SK-N-DZ (cell line): ENCODE measurements around the gene ASTL.

ENCODE experiments used
- DNase-seq: peaks from one replicate; pipeline ENCODE4 v3.0.0-alpha.2; 2015; ENCODE audit warnings: low spot score

Gene ASTL

DNA sequence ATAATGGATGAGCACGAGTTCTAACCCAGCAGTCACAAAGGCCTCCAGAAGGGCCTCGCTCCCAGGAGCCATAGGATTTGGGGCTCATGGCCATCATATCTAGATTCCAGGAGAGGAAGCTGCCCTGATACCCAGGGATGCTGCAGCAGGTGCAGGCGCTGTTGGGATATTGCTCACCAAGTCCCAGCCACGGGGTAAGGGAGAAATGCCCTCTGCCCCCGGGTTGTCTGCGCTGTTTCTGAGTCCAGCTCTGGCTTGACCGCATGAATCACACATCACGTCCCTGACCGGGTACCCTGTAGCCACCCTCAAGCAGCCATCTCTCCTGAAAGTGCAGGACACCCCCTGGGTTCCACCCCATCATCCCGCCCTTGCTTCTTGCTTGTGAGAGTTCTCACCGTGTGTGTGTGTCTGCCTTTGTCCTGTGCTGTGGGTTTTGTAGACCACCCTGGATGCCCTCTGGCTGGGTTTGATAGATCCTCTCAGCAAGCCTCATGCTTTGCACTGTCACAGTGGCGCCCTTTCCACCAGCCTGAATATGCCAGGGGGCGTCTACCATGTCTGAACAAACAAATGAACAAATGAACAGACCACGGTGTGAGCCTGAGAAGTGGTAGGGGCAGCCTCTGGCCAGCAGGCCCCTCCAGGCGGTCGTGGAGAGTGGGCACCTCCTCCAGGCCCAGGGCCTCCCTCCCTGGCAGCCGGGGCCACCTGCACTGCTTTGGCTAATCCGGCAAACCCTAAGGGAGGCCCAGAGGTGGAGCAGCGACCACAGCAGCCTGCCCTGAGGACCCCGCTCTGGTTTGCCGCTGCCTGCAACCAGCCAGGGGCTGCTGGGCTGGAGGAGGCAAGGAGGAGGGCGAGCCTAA, 54.1 kb downstream of the ASTL start:
- no peak for DNase-seq

DNA sequence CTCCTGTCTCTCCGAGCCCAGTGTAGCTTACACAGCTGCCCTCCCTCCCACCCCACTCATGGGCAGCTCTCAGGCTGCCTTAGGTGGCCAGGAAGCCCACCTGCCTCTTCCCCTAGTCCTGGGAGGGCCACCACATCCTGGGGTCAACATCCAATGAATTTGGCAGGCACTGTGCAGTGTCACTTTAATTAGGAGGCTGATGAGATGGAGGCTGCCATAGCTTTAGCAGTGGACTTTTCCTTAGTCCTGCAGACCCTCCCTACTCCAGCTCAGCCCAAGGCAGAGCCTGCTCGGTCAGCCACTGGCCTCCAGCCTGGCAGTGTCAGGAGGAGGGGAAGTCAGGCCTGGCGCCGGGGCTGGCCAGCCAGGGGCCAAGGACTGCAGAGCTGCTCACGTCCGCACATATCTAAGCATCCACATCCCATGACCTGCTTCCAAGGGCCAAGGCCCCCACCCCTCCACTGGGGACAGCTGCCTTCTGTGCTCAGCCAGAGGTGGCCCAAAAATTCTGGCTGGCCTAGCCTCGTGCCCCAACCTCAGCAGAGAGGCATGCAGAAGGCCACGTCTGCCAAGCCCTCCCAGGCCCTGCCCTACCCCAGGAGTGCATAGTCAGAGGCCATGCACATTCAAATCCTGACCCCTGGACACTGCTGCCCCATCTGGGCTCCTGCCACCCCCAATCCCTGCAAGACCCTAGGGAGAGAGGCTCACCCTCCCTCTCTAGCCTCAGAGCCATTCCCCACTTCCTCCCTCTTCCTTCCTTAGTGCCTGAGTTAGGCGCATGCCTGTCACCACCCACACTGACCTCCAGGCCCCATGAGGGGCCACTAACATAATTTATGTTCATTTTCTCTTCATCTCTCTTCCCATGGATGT, 55.0 kb downstream of the ASTL start:
- no peak for DNase-seq

DNA sequence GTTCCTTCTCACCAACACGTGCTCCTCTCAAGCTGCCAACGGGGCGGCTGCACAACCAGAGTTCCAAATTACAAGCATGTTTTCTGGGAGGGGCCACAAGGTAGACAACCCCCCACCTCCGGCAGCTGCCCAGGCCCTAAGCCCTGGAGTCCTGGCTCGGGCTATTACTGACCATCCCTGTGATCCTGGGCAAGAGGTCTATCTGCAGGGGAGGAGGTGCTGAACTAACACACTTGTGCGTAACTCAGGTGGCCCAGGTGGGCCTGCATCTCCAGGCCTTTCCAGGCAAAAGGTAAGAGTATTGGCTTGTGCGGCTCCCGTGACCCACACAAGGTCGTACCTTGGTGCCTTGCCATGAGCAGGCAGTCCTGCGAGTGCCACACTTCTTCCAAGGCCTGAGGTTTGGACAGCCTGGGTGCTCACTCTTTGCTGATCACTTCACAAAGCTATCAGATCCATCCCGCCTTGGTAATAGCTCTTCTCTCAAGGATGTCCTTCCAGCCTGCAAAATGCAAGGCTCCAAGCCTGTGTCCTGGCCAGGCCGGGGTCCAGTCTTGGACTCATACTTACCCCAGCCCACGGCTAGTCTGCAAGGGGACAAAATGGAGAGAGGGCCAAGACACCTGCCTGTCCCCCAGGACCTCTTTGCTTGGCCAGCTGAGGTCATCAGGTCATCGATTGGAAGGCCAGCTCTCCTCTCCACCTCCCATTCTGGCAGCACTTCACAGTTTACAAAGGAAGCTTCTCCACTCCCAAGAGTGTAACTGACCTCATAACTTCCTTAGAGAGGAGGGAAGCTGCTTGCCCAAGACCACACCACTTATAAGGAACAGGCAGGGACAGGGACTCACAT, 55.9 kb downstream of the ASTL start:
- DNase-seq, result no peak

DNA sequence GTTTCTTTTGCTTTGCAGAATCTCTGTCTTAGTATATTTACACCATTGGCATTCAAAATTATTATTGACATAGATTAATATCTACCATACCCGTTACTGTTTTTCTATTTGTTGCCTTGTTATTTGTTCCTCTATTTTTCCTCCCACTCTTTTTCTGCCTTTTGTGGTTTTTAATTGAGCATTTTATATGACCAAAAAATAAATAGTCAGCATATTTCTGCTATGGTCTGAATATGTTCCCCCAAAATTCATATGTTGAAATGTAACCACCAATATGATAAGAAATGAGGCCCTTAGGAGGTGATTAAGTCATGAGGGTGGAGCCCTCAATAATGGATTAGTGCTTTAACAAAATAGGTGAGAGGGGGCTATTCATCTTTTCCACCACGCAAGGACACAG, 57.3 kb downstream of the ASTL start:
- DNase-seq, result no peak

DNA sequence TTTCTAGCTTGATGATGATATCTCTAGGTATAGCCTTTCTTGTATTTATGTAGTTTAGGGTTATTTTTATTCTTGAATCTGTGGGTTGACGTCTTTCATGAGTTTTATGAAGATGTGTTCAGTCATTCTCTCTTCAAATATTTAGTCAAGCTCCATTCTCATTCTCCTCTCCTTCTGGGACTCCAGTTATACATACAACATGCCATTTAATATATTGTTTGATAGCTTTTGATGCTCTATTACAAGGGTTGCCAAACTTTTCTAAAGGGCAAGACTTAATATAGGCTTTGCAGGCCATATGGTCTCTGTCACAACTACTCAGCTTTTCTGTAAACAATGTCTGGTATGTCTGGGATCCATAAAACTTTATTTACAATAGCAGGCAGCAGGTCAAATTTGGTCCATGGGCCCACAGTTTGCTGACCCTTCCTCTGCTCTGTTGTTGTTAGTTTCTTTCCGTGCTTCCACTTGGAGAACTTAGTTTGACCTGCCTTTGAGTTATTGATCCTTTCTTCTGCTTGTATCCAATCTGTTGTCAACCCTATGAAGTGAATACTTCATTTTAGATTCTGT, 63.0 kb downstream of the ASTL start:
- DNase-seq, result no peak

DNA sequence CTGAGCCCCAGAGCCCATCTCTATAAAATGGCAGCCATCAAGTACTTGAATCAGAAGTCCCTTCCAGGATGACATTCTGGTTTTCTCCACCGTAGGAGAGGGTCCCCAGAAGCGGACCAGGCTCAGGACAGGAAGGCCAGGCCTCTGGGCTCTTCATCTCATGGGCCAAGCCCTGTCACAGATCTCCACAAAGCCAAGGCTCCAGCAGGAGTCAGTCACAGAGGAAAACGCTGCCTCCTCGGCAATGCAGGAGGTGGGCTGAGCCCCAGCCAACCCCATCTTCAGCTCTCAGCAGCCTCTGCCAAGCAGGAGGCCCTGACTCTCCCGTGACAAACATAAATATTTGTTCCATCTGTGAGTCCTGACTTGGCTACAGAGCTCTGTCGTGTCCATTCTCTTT, 64.1 kb downstream of the ASTL start:
- DNase-seq, result no peak

DNA sequence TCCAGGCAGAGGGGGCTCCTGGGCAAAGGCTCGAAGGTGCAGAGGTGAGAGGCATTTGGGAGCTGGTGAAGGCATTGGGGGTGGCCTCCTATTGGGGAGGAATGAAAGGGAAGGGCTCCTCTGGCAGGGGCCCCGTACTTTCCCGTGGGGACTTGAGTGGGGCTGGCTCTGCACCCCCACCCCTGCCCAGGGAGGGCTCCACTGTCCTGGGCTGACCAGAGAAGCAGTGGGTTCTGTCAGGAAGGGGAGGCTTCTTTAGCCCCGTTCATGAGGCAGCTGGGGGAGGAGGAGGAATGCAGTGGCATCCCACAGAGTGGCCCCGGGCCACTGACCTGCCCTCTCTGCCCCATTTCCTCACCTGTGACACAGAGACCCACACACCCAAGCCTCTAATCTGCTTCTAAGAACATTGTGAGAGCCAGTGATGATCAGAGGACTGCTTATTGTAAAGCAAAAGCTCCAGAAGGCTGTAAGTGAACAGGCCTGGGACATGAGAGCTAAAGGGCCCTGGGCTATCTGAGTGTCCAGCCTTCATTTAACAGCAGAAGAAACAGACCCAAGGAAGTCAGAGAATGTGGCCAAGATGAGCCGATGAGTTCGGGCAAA, 65.0 kb downstream of the ASTL start:
- no peak for DNase-seq
